AG08396 (cell line): Measurements from ENCODE around the gene TNMD.

Experiments used
- DNase-seq: peaks from one replicate; pipeline ENCODE4 v3.0.0; 2012; ENCODE audit warnings: low spot score, mixed read lengths

TNMD gene

DNA sequence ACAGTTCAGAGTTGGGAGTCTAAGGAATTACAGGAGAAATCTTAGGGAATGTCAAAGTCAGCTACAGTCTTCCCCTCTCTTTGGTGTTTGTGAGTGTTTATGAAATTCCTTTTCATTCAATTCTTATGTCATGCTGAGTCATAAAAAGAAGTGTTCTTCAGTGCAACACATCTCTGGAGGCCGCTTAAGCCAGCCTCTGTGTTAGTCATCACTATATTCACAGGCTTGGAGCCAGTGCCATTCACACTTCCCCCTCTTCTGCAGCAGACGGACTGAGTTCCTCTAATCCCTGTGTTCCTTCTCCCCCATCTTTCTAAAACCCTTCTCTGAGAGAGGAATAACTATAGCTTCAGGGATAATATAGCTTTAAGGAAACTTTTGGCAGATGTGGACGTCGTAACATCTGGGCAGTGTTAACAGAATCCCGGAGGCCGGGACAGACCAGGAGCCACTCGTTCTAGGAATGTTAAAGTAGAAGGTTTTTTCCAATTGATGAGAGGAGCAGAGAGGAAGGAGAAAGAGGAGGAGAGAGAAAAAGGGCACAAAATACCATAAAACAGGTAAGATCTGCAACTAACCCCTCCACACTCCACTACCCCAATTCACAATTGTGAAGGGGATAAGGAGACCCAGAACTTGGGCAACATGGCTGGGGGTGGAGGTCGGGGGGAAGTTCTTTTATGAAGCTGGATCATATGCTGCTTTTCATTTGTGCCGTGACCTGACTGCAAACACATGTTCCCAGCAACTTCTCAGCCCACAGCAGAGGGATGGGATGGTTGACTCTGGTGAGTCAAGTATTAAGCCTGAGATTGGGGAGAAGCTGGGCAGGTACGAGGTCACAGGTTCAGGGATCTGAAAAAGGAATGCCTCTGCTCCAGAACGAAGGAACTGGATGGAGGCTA, 59.5 kb downstream of the TNMD start, which contains the start of gene SRPX2:
SRPX2 (plus strand) TSS at position 244 of the 905 bp plus-strand sequence. CDS start 2,124 bp downstream, outside the sequence.
- peak; percentile 63 for DNase-seq

DNA sequence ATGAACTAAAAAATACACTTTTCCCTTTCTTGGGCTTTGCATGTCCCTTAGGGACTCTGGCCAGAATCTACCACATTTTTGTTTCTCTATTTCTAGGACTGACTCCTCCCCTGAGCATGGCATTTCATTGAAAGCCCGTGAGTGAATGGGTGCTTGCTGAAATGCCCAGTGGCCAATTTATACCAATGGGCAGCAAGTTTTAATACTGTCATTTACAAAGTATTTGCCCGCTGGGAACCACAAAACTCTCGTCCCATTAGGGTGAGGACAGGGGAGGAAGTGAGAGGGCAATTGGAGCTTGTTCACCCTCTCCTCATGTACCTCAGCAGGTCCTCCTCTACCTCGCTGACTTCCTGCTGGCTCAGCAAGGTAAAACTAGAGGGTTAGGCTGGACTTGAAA, 60.4 kb downstream of the TNMD start:
- no peak for DNase-seq

DNA sequence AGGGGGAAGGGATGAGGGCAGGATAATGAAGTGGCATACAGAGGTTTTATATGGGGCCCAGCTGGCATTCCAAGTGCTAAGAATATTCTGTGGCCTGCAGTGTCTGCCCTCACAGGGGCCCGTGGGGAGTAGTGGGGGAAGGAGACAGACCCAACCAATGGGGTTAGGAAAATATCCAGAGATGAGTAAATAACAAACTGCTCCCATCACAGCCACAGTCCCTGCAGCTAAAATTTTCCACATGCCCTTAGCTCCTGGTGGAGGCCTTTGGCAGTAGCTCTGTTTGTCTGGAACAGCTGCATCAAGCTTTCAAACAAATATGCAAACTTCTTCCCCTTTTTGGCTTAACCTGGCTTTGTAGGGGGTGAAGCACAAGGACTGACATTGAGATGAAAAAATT, 62.4 kb downstream of the TNMD start:
- no peak for DNase-seq

DNA sequence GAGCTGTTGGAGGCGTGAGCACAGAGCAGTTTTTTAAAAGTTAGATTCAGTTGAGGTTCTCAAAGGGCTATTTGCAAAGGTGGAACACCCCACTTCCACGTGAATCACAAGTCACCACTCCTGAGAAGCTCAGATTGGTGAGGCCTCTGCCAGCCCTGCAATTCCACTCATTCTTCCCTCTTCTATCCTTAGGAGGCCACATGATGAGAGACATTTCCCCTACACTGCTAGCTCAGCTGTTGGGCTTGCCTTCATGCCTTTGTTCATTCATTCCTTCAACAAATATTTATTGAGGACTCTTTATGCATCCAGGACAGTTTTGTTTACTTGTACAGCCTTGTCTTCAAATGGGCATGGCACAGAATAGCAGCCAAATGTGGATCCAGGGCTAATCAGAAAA, 63.0 kb downstream of the TNMD start:
- no peak for DNase-seq

DNA sequence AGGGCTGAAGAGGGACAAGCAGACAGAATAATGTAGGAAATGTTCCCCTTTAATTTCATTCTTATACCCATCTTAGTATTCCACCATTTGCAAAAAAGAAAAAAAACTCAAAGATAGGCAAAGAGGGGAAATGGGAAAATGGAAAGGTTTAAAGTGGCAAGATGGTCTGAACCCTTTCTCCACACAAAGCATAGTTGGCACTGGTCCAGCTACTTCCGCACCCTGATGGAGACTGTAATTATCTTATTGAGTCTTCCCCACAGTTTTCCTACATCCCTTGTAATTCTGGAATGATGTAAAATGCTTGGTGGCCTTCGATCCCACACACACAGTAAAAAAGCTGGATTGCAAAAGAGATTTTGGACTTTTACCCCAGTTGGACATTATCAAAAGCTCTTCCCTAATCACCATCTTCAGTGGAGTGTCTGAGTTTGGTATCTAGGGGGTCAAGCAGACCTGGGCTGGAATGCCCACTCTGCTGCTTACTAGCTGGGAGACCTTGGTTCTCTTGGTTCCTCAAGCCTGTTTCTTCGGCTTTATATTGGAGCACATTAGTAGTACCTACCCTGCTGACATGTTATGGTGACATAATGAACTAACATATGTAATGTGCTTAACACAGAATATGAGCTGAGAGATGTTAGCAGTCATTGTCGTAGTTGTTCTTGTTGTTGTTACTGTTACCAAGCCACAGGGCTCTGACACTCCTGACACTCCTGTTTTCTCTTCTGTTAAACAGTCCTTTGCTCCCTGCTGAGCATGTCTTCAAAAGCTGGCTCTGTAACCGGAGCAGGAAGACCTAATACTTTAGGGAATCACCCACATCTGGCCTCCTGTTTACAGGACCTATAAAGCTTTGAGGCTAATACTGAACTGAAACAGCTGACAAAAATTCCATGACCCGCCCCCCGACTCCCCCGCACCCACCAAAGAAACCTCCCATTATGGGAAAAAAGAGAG, 64.0 kb downstream of the TNMD start:
- DNase-seq = peak; percentile 33
